GM12864 (cell line): ENCODE data around the gene TECTA.

ENCODE experiments used
- DNase-seq: peaks from one replicate; pipeline ENCODE4 v3.0.0-alpha.2; 2011; ENCODE audit warnings: low read depth
- H3K4me3 ChIP-seq: 2 replicates; pipeline ENCODE4 v1.5.1; 2011; ENCODE audit warnings: mild to moderate bottlenecking, low read depth, low read length, control low read depth
- CTCF ChIP-seq: IDR thresholded peaks from 2 replicates; pipeline ENCODE4 v1.5.1; 2011; ENCODE audit warnings: low read depth, mild to moderate bottlenecking, moderate library complexity, low read length, control low read depth, inconsistent platforms; ENCODE audit errors: missing control alignments

TECTA gene

GRCh38 chr11:121211626-121212025, 110.6 kb downstream of the TECTA start:
- TF ChIP-seq CTCF: no peak
- H3K4me3 ChIP-seq: no peak overlapping the region
- DNase-seq: no peak

- H3K4me3 ChIP-seq: no peak overlapping the region
- no peak for DNase-seq
- no peak for TF ChIP-seq CTCF
Measured at GRCh38 chr11:121212536-121213361, 111.7 kb downstream of the TECTA start.

- H3K4me3 ChIP-seq: no peak overlapping the region
- DNase-seq: no peak
- no peak for TF ChIP-seq CTCF
Measured at GRCh38 chr11:121213362-121213893, 112.4 kb downstream of the TECTA start.

- no peak for DNase-seq
- no peak for TF ChIP-seq CTCF
- no peak overlapping the region for H3K4me3 ChIP-seq
Measured at GRCh38 chr11:121214861-121215260, 113.8 kb downstream of the TECTA start.

GRCh38 chr11:121221496-121222200, 120.6 kb downstream of the TECTA start:
- TF ChIP-seq CTCF: no peak
- no peak for DNase-seq
- H3K4me3 ChIP-seq: no peak overlapping the region

GRCh38 chr11:121223161-121223560, 122.1 kb downstream of the TECTA start:
- DNase-seq: no peak
- H3K4me3 ChIP-seq: no peak overlapping the region
- no peak for TF ChIP-seq CTCF
